ENCODE measurements around the gene ANKH. TPM values are rescaled to one million over a fixed set of nuclear protein-coding genes. Genes with fewer than 3 reads are reported as not detected.

Gene ANKH
- total RNA-seq, 1 experiment from 2014 or later: 16.9 TPM

DNA sequence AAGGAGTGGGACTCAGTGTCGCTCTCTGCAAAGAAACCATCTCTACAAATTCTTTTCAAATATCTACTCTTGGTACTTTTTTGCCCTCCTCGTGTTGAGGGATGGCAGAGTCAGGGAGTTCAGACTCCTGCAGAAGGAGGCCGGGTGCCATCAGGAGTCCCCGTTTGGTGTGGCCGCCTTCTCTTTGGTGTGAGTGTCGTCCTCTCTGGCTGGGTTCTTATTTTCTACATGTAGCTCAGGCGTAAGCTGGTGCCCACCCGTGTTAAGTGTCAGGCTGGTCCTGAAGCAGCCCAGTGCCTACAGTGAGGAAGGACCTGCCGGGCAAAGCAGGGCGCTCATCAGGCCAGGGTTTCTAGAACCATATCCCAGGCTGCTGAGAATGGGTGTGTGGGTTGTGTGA is 170.0 kb downstream of the ANKH start:
- POLR2A ChIA-PET: no interaction called here
- peaks cover 1% of the 10 kb centered on the region; the same call in 1 of the 2 replicates for H3K4me1 Mint-ChIP-seq
- no peaks in the 10 kb centered on the region for H3K9me3 Mint-ChIP-seq
- CTCF ChIA-PET: no interaction called here
- ATAC-seq (no peak), DNase-seq (ENCODE audit: low spot score) (no peak)
- no peaks in the 10 kb centered on the region for H3K27me3 Mint-ChIP-seq (ENCODE audit: low read depth)
- TF ChIP-seq, protein P1, sequence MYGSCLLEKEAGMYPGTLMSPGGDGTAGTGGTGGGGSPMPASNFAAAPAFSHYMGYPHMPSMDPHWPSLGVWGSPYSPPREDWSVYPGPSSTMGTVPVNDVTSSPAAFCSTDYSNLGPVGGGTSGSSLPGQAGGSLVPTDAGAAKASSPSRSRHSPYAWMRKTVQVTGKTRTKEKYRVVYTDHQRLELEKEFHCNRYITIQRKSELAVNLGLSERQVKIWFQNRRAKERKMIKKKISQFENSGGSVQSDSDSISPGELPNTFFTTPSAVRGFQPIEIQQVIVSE (CRISPR knock-in tag; IDR thresholded peaks at IDR 0.05; ENCODE audit: borderline replicate concordance): no peak
- peaks cover 30% of the 10 kb centered on the region for H3K36me3 Mint-ChIP-seq
- H3K4me3 Mint-ChIP-seq: no peak overlapping the region
- 0 out of 2 replicates have a peak overlapping the region, but pooled peaks have one; percentile 51 for H3K27ac Mint-ChIP-seq

- no peak overlapping the region for H3K4me3 Mint-ChIP-seq
- H3K36me3 Mint-ChIP-seq: peaks cover 32% of the 10 kb centered on the region
- no peak for DNase-seq (ENCODE audit: low spot score)
- ChIA-PET POLR2A (no interaction called here), CTCF (no interaction called here)
- H3K27me3 Mint-ChIP-seq (ENCODE audit: low read depth): no peaks in the 10 kb centered on the region
- no peak overlapping the region for H3K27ac Mint-ChIP-seq
- H3K9me3 Mint-ChIP-seq: no peaks in the 10 kb centered on the region
- ATAC-seq: no peak
- TF ChIP-seq JUN (CRISPR knock-in tag; IDR thresholded peaks at IDR 0.05) (no peak), CTCF (IDR thresholded peaks at IDR 0.05) (no peak), ZNF396 (CRISPR knock-in tag; IDR thresholded peaks at IDR 0.05; ENCODE audit: borderline replicate concordance) (no peak), HMGA2 (CRISPR knock-in tag; IDR thresholded peaks at IDR 0.05) (no peak), OVOL2 (CRISPR knock-in tag; IDR thresholded peaks at IDR 0.05; ENCODE audit: borderline replicate concordance) (no peak), NFATC4 (CRISPR knock-in tag; IDR thresholded peaks at IDR 0.05) (no peak), HMGXB4 (CRISPR knock-in tag; IDR thresholded peaks at IDR 0.05) (no peak), ZNF512 (CRISPR knock-in tag; IDR thresholded peaks at IDR 0.05; ENCODE audit: borderline replicate concordance) (no peak), RELA (CRISPR knock-in tag; IDR thresholded peaks at IDR 0.05; ENCODE audit: borderline replicate concordance) (no peak), EMX1 (CRISPR knock-in tag; IDR thresholded peaks at IDR 0.05) (no peak), MYBL2 (CRISPR knock-in tag; IDR thresholded peaks at IDR 0.05) (no peak), SMAD4 (CRISPR knock-in tag; IDR thresholded peaks at IDR 0.05) (no peak), TCF7 (CRISPR knock-in tag; IDR thresholded peaks at IDR 0.05; ENCODE audit: low read depth) (no peak)
- TF ChIP-seq, protein P2, sequence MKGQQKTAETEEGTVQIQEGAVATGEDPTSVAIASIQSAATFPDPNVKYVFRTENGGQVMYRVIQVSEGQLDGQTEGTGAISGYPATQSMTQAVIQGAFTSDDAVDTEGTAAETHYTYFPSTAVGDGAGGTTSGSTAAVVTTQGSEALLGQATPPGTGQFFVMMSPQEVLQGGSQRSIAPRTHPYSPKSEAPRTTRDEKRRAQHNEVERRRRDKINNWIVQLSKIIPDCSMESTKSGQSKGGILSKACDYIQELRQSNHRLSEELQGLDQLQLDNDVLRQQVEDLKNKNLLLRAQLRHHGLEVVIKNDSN (CRISPR knock-in tag; IDR thresholded peaks at IDR 0.05): no peak
- TF ChIP-seq, protein P3, sequence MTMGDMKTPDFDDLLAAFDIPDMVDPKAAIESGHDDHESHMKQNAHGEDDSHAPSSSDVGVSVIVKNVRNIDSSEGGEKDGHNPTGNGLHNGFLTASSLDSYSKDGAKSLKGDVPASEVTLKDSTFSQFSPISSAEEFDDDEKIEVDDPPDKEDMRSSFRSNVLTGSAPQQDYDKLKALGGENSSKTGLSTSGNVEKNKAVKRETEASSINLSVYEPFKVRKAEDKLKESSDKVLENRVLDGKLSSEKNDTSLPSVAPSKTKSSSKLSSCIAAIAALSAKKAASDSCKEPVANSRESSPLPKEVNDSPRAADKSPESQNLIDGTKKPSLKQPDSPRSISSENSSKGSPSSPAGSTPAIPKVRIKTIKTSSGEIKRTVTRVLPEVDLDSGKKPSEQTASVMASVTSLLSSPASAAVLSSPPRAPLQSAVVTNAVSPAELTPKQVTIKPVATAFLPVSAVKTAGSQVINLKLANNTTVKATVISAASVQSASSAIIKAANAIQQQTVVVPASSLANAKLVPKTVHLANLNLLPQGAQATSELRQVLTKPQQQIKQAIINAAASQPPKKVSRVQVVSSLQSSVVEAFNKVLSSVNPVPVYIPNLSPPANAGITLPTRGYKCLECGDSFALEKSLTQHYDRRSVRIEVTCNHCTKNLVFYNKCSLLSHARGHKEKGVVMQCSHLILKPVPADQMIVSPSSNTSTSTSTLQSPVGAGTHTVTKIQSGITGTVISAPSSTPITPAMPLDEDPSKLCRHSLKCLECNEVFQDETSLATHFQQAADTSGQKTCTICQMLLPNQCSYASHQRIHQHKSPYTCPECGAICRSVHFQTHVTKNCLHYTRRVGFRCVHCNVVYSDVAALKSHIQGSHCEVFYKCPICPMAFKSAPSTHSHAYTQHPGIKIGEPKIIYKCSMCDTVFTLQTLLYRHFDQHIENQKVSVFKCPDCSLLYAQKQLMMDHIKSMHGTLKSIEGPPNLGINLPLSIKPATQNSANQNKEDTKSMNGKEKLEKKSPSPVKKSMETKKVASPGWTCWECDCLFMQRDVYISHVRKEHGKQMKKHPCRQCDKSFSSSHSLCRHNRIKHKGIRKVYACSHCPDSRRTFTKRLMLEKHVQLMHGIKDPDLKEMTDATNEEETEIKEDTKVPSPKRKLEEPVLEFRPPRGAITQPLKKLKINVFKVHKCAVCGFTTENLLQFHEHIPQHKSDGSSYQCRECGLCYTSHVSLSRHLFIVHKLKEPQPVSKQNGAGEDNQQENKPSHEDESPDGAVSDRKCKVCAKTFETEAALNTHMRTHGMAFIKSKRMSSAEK (CRISPR knock-in tag; IDR thresholded peaks at IDR 0.05; ENCODE audit: borderline replicate concordance): no peak
- H3K4me1 Mint-ChIP-seq: peaks cover 9% of the 10 kb centered on the region
These were observed 170.8 kb downstream of the ANKH start for GRCh38 chr5:14700478-14701436.
